GM21390 (cell line): ENCODE results near the gene UBE2Q1.

Experiments used
- ATAC-seq: cut with Tn5 transposase; IDR thresholded peaks from one replicate; pipeline ENCODE4 v1.9.1; 2021; ENCODE audit not compliant: unreplicated experiment

UBE2Q1 gene

GRCh38 chr1:154512760-154513159 is 45.7 kb downstream of the UBE2Q1 start:
- no peak for ATAC-seq

GRCh38 chr1:154503898-154504297 is 54.6 kb downstream of the UBE2Q1 start:
- no peak for ATAC-seq

GRCh38 chr1:154502744-154503115 is 55.7 kb downstream of the UBE2Q1 start:
- no peak for ATAC-seq

GRCh38 chr1:154502066-154502743 is 56.3 kb downstream of the UBE2Q1 start, which contains the start of the genes SHE and TDRD10:
TSS of gene SHE (minus strand) at chr1:154502412. CDS start at chr1:154502026, 386 bp downstream.
TSS of gene TDRD10 (plus strand) at chr1:154502219. CDS start at chr1:154506904, 4,685 bp downstream.
- ATAC-seq, result no peak

- no peak for ATAC-seq
Measured at GRCh38 chr1:154501423-154502065, 56.9 kb downstream of the UBE2Q1 start.

- ATAC-seq, result no peak
Measured at GRCh38 chr1:154500533-154500932, 57.9 kb downstream of the UBE2Q1 start.

- no peak for ATAC-seq
Measured at GRCh38 chr1:154499446-154499845, 59.0 kb downstream of the UBE2Q1 start.
